DMS153 treated with DMSO at 0.1 percent for 48 hours (cell line): Measurements from ENCODE around the gene FOXO1.

Experiments used
- DNase-seq: peaks from one replicate; lab custom pipeline; 2025; ENCODE audit not compliant: unreplicated experiment; lab: John Stamatoyannopoulos, UW

The FOXO1 gene

GRCh38 chr13:40582531-40582930, 83.9 kb downstream of the FOXO1 start:
- DNase-seq: no peak

GRCh38 chr13:40581277-40581579, 85.2 kb downstream of the FOXO1 start:
- DNase-seq: no peak

- no peak for DNase-seq
Measured at GRCh38 chr13:40580566-40581276, 85.7 kb downstream of the FOXO1 start.

DNA sequence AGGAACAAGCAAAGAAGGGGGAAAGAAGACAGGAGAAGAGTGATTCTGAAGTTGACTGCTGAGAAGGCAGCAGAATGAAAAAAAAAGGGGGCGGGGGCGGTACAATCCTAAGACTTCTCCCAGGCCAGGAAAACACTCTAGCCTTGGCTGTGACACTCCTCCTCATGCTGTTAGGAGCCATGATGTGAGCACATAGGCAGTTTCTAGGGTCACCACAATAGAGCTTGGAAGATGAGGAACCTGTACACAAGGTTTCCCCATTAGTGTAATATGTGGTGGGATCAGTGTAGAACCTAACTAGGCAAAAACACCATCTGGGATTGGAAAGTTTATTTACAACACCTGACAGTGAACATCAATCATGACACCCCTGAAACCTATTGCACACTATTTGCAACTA, 86.9 kb downstream of the FOXO1 start:
- DNase-seq: no peak

GRCh38 chr13:40578055-40578454, 88.4 kb downstream of the FOXO1 start:
- no peak for DNase-seq

DNA sequence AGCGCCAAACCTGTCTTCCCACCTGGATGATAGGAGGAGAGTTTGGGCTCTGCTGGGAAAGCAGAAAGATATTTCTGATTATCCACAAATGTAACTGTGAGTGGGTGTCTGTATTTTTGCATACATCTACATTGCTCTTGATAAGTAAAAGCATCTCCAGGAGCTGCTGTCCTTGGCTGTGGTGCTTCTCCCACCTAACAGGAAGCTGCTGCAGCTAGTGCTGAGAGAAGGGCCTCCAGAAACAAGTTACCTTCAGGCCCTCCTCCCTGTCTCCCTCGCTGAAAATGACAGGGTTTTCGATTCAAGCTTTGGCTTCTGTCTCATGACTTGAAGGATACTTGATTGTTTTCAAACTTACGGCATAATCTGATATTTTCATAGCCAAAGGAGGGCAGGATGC, 90.1 kb downstream of the FOXO1 start:
- no peak for DNase-seq

DNA sequence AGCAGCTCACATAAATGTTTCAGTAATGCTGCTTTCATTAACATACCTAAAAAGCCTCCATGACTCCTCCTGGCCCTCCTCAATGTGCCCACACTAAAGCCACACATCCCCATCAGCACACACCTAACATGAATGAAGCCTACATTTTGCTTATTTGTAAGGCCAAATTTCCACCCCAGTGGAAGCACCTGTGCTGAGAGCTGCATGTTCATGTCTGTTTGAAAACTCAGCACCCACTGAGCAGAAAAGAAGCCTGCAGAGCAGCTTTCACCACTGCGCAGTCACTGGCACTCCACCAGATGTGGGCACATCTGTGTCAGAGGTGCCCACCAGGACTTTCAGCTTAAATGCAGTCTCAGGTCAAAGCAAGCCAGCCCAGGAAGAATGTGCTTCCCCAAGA, 93.5 kb downstream of the FOXO1 start:
- DNase-seq: no peak

DNA sequence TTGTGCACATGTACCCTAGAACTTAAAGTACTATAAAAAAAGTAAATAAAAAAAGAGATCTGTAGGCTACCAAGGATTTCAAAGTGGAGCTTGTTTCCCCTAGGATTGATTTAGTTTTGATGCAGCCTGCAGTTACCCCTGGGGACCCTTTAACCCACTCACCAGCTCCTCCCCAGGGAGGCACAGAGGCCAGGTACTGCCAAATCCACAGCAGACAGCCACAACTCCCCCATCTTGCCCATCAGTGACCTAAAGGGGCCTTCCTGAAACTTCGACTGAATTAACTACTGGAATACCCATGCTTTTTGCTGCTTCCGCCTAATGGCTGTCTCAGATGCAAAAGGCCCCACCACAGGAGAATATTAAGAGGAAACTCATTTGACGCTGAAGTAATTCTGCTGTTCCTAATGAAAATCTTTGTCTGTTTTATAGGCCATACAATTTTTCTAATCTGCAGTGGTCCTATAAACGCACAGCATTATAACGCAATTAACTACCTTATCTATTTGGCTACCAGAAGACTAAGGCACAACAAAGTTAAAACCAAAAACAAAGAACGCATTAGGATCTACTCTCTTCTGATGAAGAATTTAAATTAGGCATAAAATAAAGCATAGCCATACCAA, 95.0 kb downstream of the FOXO1 start:
- DNase-seq: no peak

DNA sequence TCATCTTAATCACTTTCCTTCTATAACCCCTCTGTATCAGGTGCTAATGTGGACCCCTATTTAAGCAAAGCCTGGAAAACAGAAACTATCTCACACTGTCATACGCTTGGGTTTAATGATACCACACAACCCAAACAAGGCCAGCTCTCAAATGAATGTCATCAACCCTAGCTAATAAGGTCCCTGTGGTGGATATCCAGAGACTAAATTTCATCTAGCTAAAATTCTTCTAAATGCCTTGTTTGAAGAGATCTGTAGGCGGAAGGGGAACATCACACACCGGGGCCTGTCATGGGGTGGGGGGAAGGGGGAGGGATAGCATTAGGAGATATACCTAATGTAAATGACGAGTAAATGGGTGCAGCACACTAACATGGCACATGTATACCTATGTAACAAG, 95.5 kb downstream of the FOXO1 start:
- no peak for DNase-seq

GRCh38 chr13:40569024-40569350, 97.5 kb downstream of the FOXO1 start:
- no peak for DNase-seq

DNA sequence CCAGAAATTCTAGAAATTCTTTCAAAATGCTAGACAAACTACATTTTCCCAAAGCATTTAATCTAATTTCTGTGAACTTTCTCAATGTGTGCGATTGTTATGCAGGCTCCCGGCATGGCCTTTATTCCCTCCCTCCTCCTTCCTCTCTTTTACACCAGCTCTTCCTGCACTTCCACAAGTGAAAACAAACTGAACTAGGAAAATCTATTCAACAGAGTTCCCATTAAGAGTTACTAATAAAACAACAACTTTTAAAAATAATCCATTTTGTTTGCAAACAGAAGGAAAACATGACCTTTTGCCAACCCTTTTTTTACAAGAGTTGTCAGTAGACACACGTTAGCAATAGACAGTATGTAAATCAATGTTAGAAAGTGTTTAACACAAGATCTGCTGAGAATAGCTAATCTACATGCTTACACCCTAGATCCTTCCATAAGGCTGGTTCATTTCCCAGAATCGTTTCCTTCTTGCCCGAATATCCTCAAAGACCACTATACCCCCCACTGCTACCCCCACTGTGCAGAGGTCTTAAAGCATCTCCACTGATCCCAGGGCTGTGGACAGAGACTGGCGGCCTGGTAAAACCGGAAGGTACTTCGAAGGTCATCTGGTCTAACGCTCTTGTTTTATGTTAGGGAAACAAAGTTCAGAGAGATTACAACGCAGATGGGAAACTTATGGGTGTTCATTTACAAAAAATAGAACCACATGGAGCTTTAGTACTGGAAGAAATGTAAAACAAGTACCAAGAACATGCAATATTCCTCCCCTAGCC, 98.0 kb downstream of the FOXO1 start:
- no peak for DNase-seq

- no peak for DNase-seq
Measured at GRCh38 chr13:40566811-40567210, 99.6 kb downstream of the FOXO1 start.

DNA sequence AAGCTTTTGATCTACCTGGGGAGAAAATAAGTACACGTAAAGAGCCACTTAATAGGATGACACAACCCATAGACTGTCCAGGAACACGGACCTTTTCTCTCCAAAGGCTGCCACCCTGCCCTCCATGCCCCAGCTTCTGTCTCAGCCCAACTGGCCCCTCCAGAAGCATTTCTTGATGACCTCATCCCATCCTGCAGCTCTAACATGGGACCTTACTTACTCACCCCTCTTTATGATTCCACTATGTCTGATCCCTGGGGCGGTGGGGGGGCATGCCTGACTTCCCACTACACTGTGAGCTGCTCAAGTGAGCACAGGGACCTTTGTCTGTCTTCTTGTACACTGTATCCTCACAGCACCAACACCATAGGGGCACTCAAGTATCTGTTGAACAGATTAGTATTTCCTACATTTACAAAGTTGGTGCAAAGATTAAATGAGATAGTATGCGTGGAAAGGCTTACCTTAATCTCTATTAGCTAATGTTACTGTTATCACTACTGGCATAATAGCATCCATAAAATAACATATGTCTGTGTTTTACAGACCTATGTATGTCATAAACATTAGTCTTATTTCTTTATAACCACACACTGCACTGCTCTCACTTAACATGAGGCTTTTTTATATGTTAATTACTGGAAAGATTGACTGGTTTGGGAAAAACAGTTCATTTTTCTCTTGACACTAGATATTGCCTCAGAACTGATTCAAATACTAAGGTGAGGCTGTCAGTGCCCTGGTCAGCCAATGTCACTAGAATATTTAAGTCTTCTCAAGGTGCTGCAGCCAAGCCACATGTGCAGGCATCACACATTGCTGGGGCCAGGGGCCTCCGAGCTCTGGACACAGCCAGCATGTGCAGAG, 100.9 kb downstream of the FOXO1 start:
- no peak for DNase-seq

- DNase-seq: no peak
Measured at GRCh38 chr13:40564342-40565001, 102.0 kb downstream of the FOXO1 start.

DNA sequence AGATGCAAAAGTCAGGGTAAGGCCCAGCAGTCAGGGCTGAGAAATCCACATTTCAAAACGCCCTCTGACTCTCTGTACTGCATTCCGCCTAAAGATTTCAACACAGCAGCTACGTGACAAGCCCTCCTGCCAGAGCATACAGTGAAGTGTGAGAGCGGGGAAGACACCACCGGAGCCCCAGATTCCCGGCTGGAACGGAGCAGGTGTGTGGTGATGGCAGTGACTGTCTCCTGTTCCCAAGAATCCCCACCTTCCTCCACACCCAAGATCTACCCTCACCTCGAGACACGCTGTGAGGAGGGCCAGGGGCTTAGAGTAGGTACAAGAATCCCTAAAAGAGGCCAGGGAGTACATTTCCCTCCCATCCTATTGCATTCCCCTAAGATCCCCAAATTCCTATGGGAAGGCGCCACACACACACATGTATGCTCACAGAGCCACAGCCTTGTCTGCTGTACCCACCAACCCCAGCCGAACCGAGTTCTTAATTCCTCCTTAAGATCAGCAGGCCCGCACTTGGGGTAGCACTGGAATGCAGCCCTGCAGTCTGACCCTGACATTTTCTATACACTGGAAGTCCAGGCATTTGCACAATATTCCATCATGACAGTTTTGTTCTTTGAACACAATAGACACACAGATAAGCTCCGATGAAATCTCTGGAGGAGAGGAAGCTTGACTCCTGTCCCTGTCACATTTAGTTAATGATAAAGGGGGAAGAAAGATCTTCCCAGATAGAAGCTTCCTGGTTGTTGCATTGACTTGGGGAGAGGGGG, 102.9 kb downstream of the FOXO1 start:
- DNase-seq: no peak

- DNase-seq: no peak
Measured at GRCh38 chr13:40562975-40563349, 103.5 kb downstream of the FOXO1 start.

DNA sequence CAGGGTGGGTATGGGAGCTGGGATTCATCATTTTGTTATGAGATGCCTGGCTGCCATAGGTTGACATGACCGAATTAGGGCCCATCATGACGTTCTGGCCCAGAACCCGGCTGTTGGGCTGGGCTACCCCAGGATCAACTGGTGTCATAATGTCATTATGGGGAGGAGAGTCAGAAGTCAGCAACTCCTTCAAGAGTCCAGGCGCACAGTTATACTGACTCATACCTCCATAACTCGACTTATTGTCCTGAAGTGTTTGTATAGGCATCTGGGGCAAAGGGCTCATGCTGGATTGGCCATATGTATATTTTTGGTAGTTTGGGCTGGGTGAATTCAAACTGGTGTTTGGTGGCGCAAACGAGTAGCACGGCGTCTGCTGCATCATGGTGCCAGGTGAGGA, 106.5 kb downstream of the FOXO1 start:
- DNase-seq: no peak

DNA sequence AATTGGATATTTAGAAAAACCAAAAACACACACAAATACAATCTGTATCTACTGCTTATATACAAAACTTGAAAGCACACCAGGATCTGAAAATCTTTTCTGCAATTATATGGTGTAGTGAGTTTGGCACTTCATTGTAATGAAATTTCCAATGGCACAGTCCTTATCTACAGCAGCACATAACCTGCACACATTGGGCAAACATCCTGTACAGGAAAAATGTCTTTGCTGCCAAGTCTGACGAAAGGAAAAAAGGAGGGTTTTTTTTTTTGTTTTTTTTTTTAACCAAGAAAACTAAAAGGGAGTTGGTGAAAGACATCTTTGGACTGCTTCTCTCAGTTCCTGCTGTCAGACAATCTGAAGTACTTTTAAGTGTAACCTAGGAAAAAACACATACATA, 107.8 kb downstream of the FOXO1 start:
- no peak for DNase-seq

- DNase-seq: no peak
Measured at GRCh38 chr13:40556453-40556852, 110.0 kb downstream of the FOXO1 start.

GRCh38 chr13:40553356-40553755, 113.1 kb downstream of the FOXO1 start:
- no peak for DNase-seq
